ENCODE data around the gene ZBTB21. TPM values are rescaled to one million over a fixed set of nuclear protein-coding genes. Genes with fewer than 3 reads are reported as not detected.

Gene ZBTB21
- polyA plus RNA-seq, 3 donors: 4.7 to 7.2 (median 6.3) TPM

DNA sequence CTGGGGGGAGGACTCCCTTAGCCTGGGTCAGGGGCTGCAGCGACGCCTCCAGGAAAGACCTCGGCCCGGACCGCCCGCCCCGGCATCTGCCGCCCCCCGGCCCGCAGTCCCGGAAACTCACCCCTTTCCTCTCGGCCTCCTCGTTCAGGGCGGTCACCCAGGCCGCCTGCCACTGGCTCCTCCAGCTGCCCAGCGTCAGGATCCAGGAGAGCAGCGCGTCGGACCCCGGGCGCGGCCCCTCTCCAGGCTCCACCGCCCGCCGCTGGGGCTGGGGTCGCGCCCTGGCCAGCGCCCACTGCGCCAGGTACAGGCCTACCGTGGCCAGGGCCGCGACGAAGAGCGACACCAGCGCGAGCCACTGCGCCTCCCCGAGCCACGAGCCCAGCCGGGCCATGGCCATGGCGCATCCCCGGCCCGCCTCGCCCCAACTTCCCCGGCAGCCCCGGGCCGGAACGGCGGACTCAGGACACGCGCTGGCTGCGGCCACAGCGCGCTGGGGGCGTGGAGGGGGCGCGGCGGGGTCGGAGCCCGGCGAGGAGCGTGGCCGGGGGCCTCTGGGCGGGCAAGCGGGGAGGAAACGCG is 56.8 kb downstream of the ZBTB21 start:
- Histone ChIP-seq H3K27me3 (ENCODE audit: control insufficient read depth in 2 of 2, insufficient read depth in 2 of 2, low read length in 2 of 2) (peaks cover 0 to 3% of the 10 kb centered on the region in 2 donors), H3K27ac (ENCODE audit: low read depth in 1 of 2, low read length in 2 of 2) (no peak overlapping the region), H4K20me1 (ENCODE audit: insufficient read depth, low read length) (peaks cover 12% of the 10 kb centered on the region), H3K4me1 (ENCODE audit: control insufficient read depth in 1 of 2, insufficient read depth in 2 of 2, low read length in 2 of 2) (peaks cover 17 to 22% of the 10 kb centered on the region in 2 donors), H3K4me2 (replicated peaks; ENCODE audit: extremely low read depth, low read length, poor library complexity, severe bottlenecking) (peak overlapping the region; percentile 94), H3K36me3 (replicated peaks in 1 of 2; ENCODE audit: control insufficient read depth in 1 of 2, insufficient read depth in 2 of 2, low read length in 2 of 2) (no peaks in the 10 kb centered on the region), H3K4me3 (replicated peaks in 1 of 3; ENCODE audit: low read depth in 2 of 3, low read length in 3 of 3) (peak overlapping the region; percentile 59 to 79 (median 69)), H2AFZ (ENCODE audit: insufficient read depth, low read depth, low read length, poor library complexity, severe bottlenecking) (peak overlapping the region; percentile 80), H3K79me2 (ENCODE audit: insufficient read depth, low read length) (peaks cover 10% of the 10 kb centered on the region), H3K9me3 (replicated peaks in 1 of 2; ENCODE audit: control insufficient read depth in 1 of 2, insufficient read depth in 1 of 2, low read length in 2 of 2) (no peaks in the 10 kb centered on the region), H3K9ac (ENCODE audit: insufficient read depth, low read length, poor library complexity, severe bottlenecking) (peak overlapping the region; percentile 66)
- no peak for TF ChIP-seq CTCF (IDR thresholded peaks at IDR 0.05)
- H3K27me3 Mint-ChIP-seq (ENCODE audit: low read depth in 3 of 3): peaks cover 4 to 16% (median 9%) of the 10 kb centered on the region in 3 donors
- intact Hi-C loops (cut with micrococcal nuclease): no loop called here
- peaks cover 4 to 9% of the 10 kb centered on the region in 2 donors for H3K36me3 Mint-ChIP-seq
- peaks cover 0 to 3% (median 0%) of the 10 kb centered on the region in 7 donors for H3K9me3 Mint-ChIP-seq
- peak in 1 of 3 donors; percentile 20 for DNase-seq
- peak overlapping the region; percentile 79 to 89 for H3K4me3 Mint-ChIP-seq
- H3K27ac Mint-ChIP-seq: no peak overlapping the region
- H3K4me1 Mint-ChIP-seq: peaks cover 24% of the 10 kb centered on the region
- under 1% methylated on average over 67 of the region's 67 CpGs for WGBS (ENCODE audit: insufficient coverage)

- Histone ChIP-seq H3K4me2 (replicated peaks; ENCODE audit: extremely low read depth, low read length, poor library complexity, severe bottlenecking) (peak overlapping the region; percentile 94), H3K4me3 (replicated peaks in 1 of 3; ENCODE audit: low read depth in 2 of 3, low read length in 3 of 3) (peak overlapping the region; percentile 59 to 79 (median 69)), H3K27me3 (ENCODE audit: control insufficient read depth in 2 of 2, insufficient read depth in 2 of 2, low read length in 2 of 2) (peaks cover 0 to 3% of the 10 kb centered on the region in 2 donors), H3K36me3 (replicated peaks in 1 of 2; ENCODE audit: control insufficient read depth in 1 of 2, insufficient read depth in 2 of 2, low read length in 2 of 2) (no peaks in the 10 kb centered on the region), H3K27ac (ENCODE audit: low read depth in 1 of 2, low read length in 2 of 2) (no peak overlapping the region), H2AFZ (ENCODE audit: insufficient read depth, low read depth, low read length, poor library complexity, severe bottlenecking) (peak overlapping the region; percentile 80), H3K9ac (ENCODE audit: insufficient read depth, low read length, poor library complexity, severe bottlenecking) (peak overlapping the region; percentile 66), H4K20me1 (ENCODE audit: insufficient read depth, low read length) (peaks cover 16% of the 10 kb centered on the region), H3K79me2 (ENCODE audit: insufficient read depth, low read length) (peaks cover 13% of the 10 kb centered on the region), H3K4me1 (ENCODE audit: control insufficient read depth in 1 of 2, insufficient read depth in 2 of 2, low read length in 2 of 2) (peaks cover 17 to 22% of the 10 kb centered on the region in 2 donors), H3K9me3 (replicated peaks in 1 of 2; ENCODE audit: control insufficient read depth in 1 of 2, insufficient read depth in 1 of 2, low read length in 2 of 2) (no peaks in the 10 kb centered on the region)
- TF ChIP-seq CTCF (IDR thresholded peaks at IDR 0.05): no peak
- H3K27me3 Mint-ChIP-seq (ENCODE audit: low read depth in 3 of 3): peaks cover 7 to 16% (median 9%) of the 10 kb centered on the region in 3 donors
- H3K27ac Mint-ChIP-seq: peak overlapping the region in 1 of 7 donors; percentile 27
- H3K9me3 Mint-ChIP-seq: peaks cover 0 to 3% (median 0%) of the 10 kb centered on the region in 7 donors
- H3K36me3 Mint-ChIP-seq: peaks cover 4 to 9% of the 10 kb centered on the region in 2 donors
- 24% methylated on average over 30 of the region's 30 CpGs for WGBS (ENCODE audit: insufficient coverage)
- H3K4me1 Mint-ChIP-seq: peaks cover 24% of the 10 kb centered on the region
- DNase-seq: no peak
- intact Hi-C loops (cut with micrococcal nuclease): no loop called here
- peak overlapping the region; percentile 79 to 89 for H3K4me3 Mint-ChIP-seq
Observed at GRCh38 chr21:41952568-41953248, 57.5 kb downstream of the ZBTB21 start.

Measured in CD14-positive monocyte (primary cell).